Lung (tissue), 12 donors: ENCODE data around the gene CRYGA. TPM values are rescaled to one million over a fixed set of nuclear protein-coding genes. Genes with fewer than 3 reads are reported as not detected.

Experiments used
- ATAC-seq: fragments of 200-7000 bp; cut with Tn5 transposase; one replicate; pipeline ENCODE4 v1.9.1; 2020; ENCODE audit warnings: moderate number of reproducible peaks; ENCODE audit not compliant: insufficient read depth, low FRiP score
- DNase-seq, 3 donors: peaks; one replicate each; pipeline ENCODE4 v3.0.0-alpha.2; 2013 to 2017
- H3K27ac ChIP-seq, 2 donors: one replicate each; pipeline ENCODE4 v1.5.1; 2013; ENCODE audit warnings: mild to moderate bottlenecking in 2 of 2, moderate library complexity in 2 of 2, control low read depth in 1 of 2, inconsistent platforms in 1 of 2, low read depth in 1 of 2, low read length in 1 of 2
- H3K27me3 ChIP-seq, 3 donors: one replicate each; pipeline ENCODE4 v1.5.1; 2013; ENCODE audit warnings: low read length in 2 of 3; ENCODE audit not compliant: control insufficient read depth in 3 of 3, insufficient read depth in 3 of 3
- H3K36me3 ChIP-seq, 4 donors: one replicate each; pipeline ENCODE4 v1.5.1; 2013; ENCODE audit warnings: low read length in 4 of 4, mild to moderate bottlenecking in 1 of 4, moderate library complexity in 1 of 4; ENCODE audit not compliant: control insufficient read depth in 4 of 4, insufficient read depth in 4 of 4
- H3K4me1 ChIP-seq, 5 donors: one replicate each; pipeline ENCODE4 v1.5.1; 2013; ENCODE audit warnings: low read length in 5 of 5, mild to moderate bottlenecking in 2 of 5, moderate library complexity in 1 of 5; ENCODE audit not compliant: control insufficient read depth in 5 of 5, insufficient read depth in 5 of 5
- H3K4me3 ChIP-seq: one replicate; pipeline ENCODE4 v1.5.1; 2013; ENCODE audit warnings: mild to moderate bottlenecking, control low read depth, moderate library complexity
- H3K9ac ChIP-seq, 2 donors: one replicate each; pipeline ENCODE4 v1.5.1; 2013; ENCODE audit warnings: low read length in 2 of 2, control low read depth in 1 of 2; ENCODE audit not compliant: insufficient read depth in 1 of 2
- H3K9me3 ChIP-seq, 4 donors: one replicate each; pipeline ENCODE4 v1.5.1; 2013; ENCODE audit warnings: low read length in 3 of 4, mild to moderate bottlenecking in 1 of 4, moderate library complexity in 1 of 4; ENCODE audit not compliant: control insufficient read depth in 4 of 4, insufficient read depth in 3 of 4
- WGBS, 2 donors: extraction: QIAGEN DNeasy Blood & Tissue Kit; methylation state at CpG; one replicate each; pipeline ENCODE4 v1.1.7; 2013; 5-methylcytosine and 5-hydroxymethylcytosine counted together
- polyA plus RNA-seq, 2 donors: library from polyadenylated mRNA; stranded (reverse); fragments of 200-250 nt; gene quantifications; one replicate each; pipeline ENCODE4 v1.2.1, GENCODE V29; 2013
- total RNA-seq, 2 donors: library from RNA; depleted of rRNA in 1 of 2; stranded (reverse); fragments of >200 nt in 1 of 2; gene quantifications; one replicate each; pipeline ENCODE4 v1.2.1, GENCODE V29; 2014 to 2021
- TF ChIP-seq, protein P1 (sequence below): IDR thresholded peaks from 2 replicates; pipeline ENCODE4 v1.5.1; 2012; ENCODE audit warnings: mild to moderate bottlenecking; ENCODE audit errors: control extremely low read depth, extremely low read depth
- donor health status: control.
- donor health status: control.
- donor health status: Bipolar disorder and iron deficiency.
- donor health status: healthy.
- donor health status: DM: yes; HTN: yes; CAD: no.

The CRYGA gene
- total and polyA plus RNA-seq, 4 donors = not detected

DNA sequence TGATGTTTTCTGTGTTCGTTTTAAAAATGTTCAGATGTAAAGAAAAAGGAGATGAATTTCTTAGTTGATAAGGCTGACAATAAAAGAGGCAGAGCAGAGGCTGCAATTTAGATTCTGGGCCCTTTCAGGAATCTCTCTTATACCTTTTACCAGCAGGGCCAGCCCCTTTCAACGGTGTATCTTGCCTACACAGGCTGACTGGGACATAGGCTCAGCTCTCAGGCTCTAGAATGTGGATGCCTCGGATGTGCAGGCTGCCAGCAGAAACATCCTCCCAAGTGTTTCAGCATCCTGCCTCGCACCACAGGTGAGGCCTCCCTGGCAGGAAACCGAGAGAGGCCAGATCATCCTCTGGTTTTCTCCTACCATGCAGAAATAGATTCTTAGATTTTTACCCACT lies 23.1 kb upstream of the CRYGA start:
- TF ChIP-seq, protein P1, sequence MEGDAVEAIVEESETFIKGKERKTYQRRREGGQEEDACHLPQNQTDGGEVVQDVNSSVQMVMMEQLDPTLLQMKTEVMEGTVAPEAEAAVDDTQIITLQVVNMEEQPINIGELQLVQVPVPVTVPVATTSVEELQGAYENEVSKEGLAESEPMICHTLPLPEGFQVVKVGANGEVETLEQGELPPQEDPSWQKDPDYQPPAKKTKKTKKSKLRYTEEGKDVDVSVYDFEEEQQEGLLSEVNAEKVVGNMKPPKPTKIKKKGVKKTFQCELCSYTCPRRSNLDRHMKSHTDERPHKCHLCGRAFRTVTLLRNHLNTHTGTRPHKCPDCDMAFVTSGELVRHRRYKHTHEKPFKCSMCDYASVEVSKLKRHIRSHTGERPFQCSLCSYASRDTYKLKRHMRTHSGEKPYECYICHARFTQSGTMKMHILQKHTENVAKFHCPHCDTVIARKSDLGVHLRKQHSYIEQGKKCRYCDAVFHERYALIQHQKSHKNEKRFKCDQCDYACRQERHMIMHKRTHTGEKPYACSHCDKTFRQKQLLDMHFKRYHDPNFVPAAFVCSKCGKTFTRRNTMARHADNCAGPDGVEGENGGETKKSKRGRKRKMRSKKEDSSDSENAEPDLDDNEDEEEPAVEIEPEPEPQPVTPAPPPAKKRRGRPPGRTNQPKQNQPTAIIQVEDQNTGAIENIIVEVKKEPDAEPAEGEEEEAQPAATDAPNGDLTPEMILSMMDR = no peak
- DNase-seq (no peak), ATAC-seq (no peak)
- peaks cover 0 to 13% (median 7%) of the 10 kb centered on the region in 3 donors for H3K27me3 ChIP-seq
- H3K9me3 ChIP-seq = no peaks in the 10 kb centered on the region
- H3K9ac ChIP-seq = no peak overlapping the region
- H3K36me3 ChIP-seq = no peaks in the 10 kb centered on the region
- H3K4me1 ChIP-seq = peaks cover 0 to 8% (median 0%) of the 10 kb centered on the region in 5 donors
- 62 to 71% methylated on average over 5 of the region's 5 CpGs for WGBS, 2 donors
- no peak overlapping the region for H3K4me3 ChIP-seq
- H3K27ac ChIP-seq = no peak overlapping the region

DNA sequence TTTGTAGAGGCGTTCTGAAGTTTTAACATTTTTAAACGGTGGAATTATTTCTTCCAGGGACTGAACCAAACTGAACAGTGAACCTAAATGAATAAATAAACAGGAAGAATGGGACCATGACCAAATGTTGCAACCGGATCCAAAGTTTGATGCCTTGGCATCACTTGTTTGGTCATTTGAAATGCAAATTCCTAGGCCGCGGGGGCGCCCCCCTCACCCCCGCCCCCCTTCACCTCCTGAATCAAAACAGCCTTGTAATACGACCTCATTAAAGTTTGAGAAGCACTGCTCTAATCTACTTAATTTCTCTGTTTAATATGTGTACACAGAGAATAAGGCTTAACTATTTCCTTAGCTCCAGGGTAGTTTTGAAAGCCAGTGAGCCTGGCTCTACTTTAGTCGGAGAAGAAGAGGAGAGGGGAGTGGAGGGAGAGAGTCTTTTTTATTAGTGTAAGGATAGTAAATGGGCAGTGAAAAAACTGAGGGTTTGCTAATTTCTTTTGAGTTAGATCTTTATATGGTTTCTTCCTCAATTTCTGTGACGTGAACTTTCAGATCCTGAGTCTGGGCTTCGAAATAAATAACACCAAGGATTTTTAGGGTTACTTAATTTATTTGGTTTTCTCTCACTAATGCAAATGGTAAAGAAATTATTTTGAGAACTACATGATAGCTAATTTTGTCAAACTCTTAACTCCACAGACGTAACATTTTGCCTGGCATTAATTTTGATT lies 20.8 kb upstream of the CRYGA start:
- WGBS, 2 donors = 30 to 42% methylated on average over 12 of the region's 12 CpGs
- no peak for DNase-seq
- H3K9me3 ChIP-seq = no peaks in the 10 kb centered on the region
- no peak overlapping the region for H3K27ac ChIP-seq
- H3K4me3 ChIP-seq = no peak overlapping the region
- peaks cover 0 to 8% (median 0%) of the 10 kb centered on the region in 5 donors for H3K4me1 ChIP-seq
- no peak for ATAC-seq
- TF ChIP-seq, protein P1 = no peak
- H3K9ac ChIP-seq = no peak overlapping the region
- H3K27me3 ChIP-seq = peaks cover 0 to 13% (median 7%) of the 10 kb centered on the region in 3 donors
- H3K36me3 ChIP-seq = no peaks in the 10 kb centered on the region

DNA sequence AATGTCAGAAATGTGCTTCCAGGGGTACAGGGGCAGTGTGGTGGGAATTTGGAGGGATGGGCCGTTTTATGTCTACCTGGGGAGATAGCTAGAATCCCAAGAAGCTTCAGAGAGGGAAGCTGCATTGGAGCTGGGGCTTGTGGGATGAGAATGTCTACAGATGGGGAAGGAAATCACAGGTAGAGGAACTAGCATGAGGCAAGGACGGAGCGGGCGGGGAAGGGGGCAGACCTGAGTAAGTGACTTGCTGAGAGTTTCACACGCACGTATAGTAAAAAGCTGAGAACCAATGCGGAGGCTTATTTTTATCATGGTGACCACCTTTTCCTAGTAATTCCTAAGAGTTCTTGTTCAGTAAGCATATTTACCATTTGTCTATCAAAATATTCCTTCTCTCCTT lies 20.1 kb upstream of the CRYGA start:
- 23 to 39% methylated on average over 7 of the region's 7 CpGs for WGBS, 2 donors
- DNase-seq = no peak

More for the DNA sequence above, 20.1 kb upstream of the CRYGA start:
- Histone ChIP-seq H3K4me1 (peaks cover 0 to 8% (median 0%) of the 10 kb centered on the region in 5 donors), H3K9me3 (no peaks in the 10 kb centered on the region), H3K27me3 (peaks cover 0 to 13% (median 7%) of the 10 kb centered on the region in 3 donors), H3K9ac (no peak overlapping the region), H3K36me3 (no peaks in the 10 kb centered on the region), H3K4me3 (no peak overlapping the region), H3K27ac (no peak overlapping the region)
- ATAC-seq = no peak
- TF ChIP-seq, protein P1 = no peak
